Measurements from ENCODE around the gene LCN6. TPM values are rescaled to one million over a fixed set of nuclear protein-coding genes. Genes with fewer than 3 reads are reported as not detected.

Gene LCN6
- total and polyA plus RNA-seq, 9 of the 15 experiments (the other 6 are each of a cell fraction or from before 2014, with no cell fraction given), result 0.10 to 0.45 (median 0.37) TPM; not detected in 5

DNA sequence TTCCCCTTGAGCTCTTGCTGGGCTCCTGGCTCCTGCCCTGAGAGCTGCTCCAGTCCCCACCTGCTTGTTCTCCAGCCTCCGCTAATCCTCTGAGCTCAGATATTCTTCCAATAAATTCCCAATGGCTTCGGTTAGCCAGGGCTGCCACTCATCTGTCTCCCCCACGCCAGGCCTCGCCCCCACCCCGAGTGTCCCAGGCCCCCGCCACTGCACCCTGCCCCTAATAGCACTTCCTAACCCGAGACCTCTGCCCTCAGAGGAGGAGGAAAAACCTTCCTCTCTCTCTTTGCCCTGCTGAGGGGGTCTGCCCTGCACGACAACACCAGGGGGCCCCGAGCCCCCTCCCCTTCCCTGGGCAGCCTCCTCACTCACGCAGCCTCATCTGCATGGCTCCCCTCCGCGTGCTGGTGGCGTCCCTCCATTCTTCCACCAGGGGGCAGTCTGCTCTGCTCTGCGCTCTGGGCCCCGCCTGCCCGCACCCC, 21.4 kb upstream of the LCN6 start:
- POLR2A ChIA-PET, result interaction anchor here (1.1 kb wide), 1 partner anchor 9 kb away, joined by 4 read pairs; no protein-coding TSS in a partner anchor
- peak; percentile 93 for ATAC-seq
- Histone ChIP-seq H3K27ac (ENCODE audit: extremely low read depth, low read depth, low read length) (no peak overlapping the region), H3K9me1 (ENCODE audit: control insufficient read depth, insufficient read depth, low read length) (no peaks in the 10 kb centered on the region), H3K36me3 (ENCODE audit: control insufficient read depth, insufficient read depth, low read length) (no peaks in the 10 kb centered on the region), H2AFZ (ENCODE audit: low read depth, low read length) (peak overlapping the region; percentile 83), H4K20me1 (replicated peaks; ENCODE audit: control insufficient read depth, insufficient read depth, low read length) (no peaks in the 10 kb centered on the region), H3K4me1 (replicated peaks in 1 of 2; ENCODE audit: control insufficient read depth in 2 of 2, insufficient read depth in 2 of 2, low read length in 2 of 2) (peaks cover 10 to 20% of the 10 kb centered on the region in 2 experiments; a peak in 4 of 5 replicates), H3K4me3 (no peak overlapping the region), H3K4me2 (ENCODE audit: insufficient read depth, low read length) (peak overlapping the region; percentile 58), H3K79me2 (ENCODE audit: control insufficient read depth, insufficient read depth, low read length) (no peaks in the 10 kb centered on the region), H3K9ac (ENCODE audit: insufficient read depth in 1 of 2, low read depth in 2 of 2, low read length in 2 of 2) (peak overlapping the region in 1 of 2 experiments; percentile 84; a peak in 1 of 4 replicates), H3K9me3 (replicated peaks; ENCODE audit: control insufficient read depth, insufficient read depth, low read depth, low read length) (peaks cover 11% of the 10 kb centered on the region), H3K27me3 (ENCODE audit: control insufficient read depth in 2 of 2, insufficient read depth in 2 of 2, low read length in 2 of 2) (peaks cover 0 to 5% of the 10 kb centered on the region in 2 experiments; a peak in 1 of 5 replicates)
- FAIRE-seq, result no peak
- CTCF ChIA-PET (ENCODE audit: low intra/inter-chr PET ratio), result interaction anchor here (0.6 kb wide), 1 partner anchor 15 kb away, joined by 3 read pairs; no protein-coding TSS in a partner anchor
- DNase-seq (ENCODE audit: extremely low read depth in 1 of 4, low spot score in 3 of 4), result peak; percentile 67 to 78 (median 72)
- 14% methylated on average over 5 of the region's 16 CpGs for WGBS (ENCODE audit: insufficient coverage, low coverage, missing lambda C conversion rate)
- intact Hi-C loops (cut with micrococcal nuclease), result no loop called here
- in situ Hi-C loops (cut with MboI), result loop anchor here (5.0 kb wide), 1 partner anchor 268 kb away; no protein-coding TSS in a partner anchor
- no TSS peak for BruUV-seq (replicated peaks)
- TF ChIP-seq, protein P1, sequence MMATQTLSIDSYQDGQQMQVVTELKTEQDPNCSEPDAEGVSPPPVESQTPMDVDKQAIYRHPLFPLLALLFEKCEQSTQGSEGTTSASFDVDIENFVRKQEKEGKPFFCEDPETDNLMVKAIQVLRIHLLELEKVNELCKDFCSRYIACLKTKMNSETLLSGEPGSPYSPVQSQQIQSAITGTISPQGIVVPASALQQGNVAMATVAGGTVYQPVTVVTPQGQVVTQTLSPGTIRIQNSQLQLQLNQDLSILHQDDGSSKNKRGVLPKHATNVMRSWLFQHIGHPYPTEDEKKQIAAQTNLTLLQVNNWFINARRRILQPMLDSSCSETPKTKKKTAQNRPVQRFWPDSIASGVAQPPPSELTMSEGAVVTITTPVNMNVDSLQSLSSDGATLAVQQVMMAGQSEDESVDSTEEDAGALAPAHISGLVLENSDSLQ (IDR thresholded peaks at IDR 0.05), result peak; percentile 33; the same call in 1 of the 2 replicates
- TF ChIP-seq RAD21 (CRISPR knock-in tag; conservative IDR thresholded peaks at IDR 0.05 in 1 of 2, IDR thresholded peaks at IDR 0.05 in 1 of 2) (peak in 1 of 2 experiments; percentile 31; a peak in 1 of 4 replicates), PTRF (tag; IDR thresholded peaks at IDR 0.05) (no peak), RCOR1 (IDR thresholded peaks at IDR 0.05; ENCODE audit: borderline replicate concordance in 1 of 2, low read depth in 2 of 2, low read length in 2 of 2) (peak in 1 of 2 experiments; percentile 33; a peak in 1 of 4 replicates), CREM (IDR thresholded peaks at IDR 0.05; ENCODE audit: low read depth) (peak; percentile 38; the same call in 1 of the 2 replicates), MYC (IDR thresholded peaks at IDR 0.05; ENCODE audit: low read depth, low read length) (peak; percentile 59), MYC (CRISPR knock-in tag; IDR thresholded peaks at IDR 0.05; ENCODE audit: borderline replicate concordance, low read depth) (no peak), ZBTB7A (IDR thresholded peaks at IDR 0.05; ENCODE audit: borderline replicate concordance, control insufficient read depth, low read depth, low read length) (peak; percentile 82; the same call in 1 of the 2 replicates), CXXC5 (CRISPR knock-in tag; IDR thresholded peaks at IDR 0.05) (peak; percentile 28; the same call in 1 of the 2 replicates)
- TF ChIP-seq, protein P2, sequence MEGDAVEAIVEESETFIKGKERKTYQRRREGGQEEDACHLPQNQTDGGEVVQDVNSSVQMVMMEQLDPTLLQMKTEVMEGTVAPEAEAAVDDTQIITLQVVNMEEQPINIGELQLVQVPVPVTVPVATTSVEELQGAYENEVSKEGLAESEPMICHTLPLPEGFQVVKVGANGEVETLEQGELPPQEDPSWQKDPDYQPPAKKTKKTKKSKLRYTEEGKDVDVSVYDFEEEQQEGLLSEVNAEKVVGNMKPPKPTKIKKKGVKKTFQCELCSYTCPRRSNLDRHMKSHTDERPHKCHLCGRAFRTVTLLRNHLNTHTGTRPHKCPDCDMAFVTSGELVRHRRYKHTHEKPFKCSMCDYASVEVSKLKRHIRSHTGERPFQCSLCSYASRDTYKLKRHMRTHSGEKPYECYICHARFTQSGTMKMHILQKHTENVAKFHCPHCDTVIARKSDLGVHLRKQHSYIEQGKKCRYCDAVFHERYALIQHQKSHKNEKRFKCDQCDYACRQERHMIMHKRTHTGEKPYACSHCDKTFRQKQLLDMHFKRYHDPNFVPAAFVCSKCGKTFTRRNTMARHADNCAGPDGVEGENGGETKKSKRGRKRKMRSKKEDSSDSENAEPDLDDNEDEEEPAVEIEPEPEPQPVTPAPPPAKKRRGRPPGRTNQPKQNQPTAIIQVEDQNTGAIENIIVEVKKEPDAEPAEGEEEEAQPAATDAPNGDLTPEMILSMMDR (IDR thresholded peaks at IDR 0.05 in 2 of 3, conservative IDR thresholded peaks at IDR 0.05 in 1 of 3; ENCODE audit: insufficient read depth in 2 of 3, low read depth in 1 of 3, low read length in 3 of 3), result peak; percentile 61 to 80 (median 69)
- TF ChIP-seq, protein P3, sequence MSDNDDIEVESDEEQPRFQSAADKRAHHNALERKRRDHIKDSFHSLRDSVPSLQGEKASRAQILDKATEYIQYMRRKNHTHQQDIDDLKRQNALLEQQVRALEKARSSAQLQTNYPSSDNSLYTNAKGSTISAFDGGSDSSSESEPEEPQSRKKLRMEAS (CRISPR knock-in tag; IDR thresholded peaks at IDR 0.05), result peak; percentile 60
- TF ChIP-seq, protein P4, sequence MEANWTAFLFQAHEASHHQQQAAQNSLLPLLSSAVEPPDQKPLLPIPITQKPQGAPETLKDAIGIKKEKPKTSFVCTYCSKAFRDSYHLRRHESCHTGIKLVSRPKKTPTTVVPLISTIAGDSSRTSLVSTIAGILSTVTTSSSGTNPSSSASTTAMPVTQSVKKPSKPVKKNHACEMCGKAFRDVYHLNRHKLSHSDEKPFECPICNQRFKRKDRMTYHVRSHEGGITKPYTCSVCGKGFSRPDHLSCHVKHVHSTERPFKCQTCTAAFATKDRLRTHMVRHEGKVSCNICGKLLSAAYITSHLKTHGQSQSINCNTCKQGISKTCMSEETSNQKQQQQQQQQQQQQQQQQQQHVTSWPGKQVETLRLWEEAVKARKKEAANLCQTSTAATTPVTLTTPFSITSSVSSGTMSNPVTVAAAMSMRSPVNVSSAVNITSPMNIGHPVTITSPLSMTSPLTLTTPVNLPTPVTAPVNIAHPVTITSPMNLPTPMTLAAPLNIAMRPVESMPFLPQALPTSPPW (CRISPR knock-in tag; IDR thresholded peaks at IDR 0.05), result peak; percentile 61
- TF ChIP-seq, protein P5, sequence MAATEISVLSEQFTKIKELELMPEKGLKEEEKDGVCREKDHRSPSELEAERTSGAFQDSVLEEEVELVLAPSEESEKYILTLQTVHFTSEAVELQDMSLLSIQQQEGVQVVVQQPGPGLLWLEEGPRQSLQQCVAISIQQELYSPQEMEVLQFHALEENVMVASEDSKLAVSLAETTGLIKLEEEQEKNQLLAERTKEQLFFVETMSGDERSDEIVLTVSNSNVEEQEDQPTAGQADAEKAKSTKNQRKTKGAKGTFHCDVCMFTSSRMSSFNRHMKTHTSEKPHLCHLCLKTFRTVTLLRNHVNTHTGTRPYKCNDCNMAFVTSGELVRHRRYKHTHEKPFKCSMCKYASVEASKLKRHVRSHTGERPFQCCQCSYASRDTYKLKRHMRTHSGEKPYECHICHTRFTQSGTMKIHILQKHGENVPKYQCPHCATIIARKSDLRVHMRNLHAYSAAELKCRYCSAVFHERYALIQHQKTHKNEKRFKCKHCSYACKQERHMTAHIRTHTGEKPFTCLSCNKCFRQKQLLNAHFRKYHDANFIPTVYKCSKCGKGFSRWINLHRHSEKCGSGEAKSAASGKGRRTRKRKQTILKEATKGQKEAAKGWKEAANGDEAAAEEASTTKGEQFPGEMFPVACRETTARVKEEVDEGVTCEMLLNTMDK (IDR thresholded peaks at IDR 0.05; ENCODE audit: borderline replicate concordance, insufficient read depth, low read depth, low read length, poor library complexity, severe bottlenecking), result peak; percentile 80

Data from K562 (cell line).